ENCODE data around the gene PREX1.

PREX1 gene

GRCh38 chr20:48817367-48818030, 10.3 kb downstream of the PREX1 start:
- TF ChIP-seq CTCF (IDR thresholded peaks at IDR 0.05; ENCODE audit: control insufficient read depth, extremely low read depth, insufficient read depth) = no peak
- no peak for DNase-seq (ENCODE audit: low read depth)
- no peak overlapping the region for H3K4me3 ChIP-seq (ENCODE audit: low read depth, low read length)

DNA sequence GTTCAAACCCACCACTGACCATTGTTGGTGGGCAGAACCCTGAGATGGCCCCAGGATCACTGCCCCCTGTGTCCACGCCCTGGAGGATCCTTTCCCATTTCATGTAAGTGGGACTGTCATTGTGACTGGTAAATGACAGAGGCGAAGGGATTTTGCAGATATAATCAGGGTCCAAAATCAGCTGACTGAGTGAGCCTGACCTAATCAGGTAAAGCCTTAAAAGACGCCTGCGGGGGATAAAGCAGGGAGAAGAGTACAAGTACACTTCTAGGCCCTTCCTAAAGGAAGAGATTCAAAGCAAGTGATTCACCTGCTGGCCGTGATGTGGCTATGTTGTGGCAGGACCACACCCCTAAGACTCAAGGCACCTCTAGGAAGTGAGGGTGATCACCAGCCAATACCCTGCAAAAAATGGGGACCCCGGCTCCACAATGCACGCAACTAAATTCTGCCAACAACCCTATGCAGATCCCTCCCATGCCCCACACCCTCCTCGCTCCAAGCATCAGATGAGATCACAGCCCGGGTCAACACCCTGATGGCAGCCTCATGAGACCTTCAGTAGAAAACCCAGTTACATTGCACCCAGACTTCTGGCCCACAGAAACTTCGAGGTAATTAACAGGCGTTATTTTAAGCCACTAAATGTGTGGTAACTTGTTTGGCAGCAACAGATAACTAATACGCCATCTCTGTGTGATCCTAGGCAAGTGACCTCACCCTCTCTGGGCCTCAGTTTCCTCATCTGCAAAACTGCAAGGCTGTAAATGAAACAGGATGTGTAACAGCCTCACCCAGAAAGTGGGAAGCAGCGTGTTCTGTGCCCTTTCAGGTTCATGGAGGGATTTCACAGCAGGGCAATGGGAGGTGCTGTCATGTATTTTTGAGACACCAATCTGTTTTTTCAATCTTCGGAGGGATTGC, 11.3 kb downstream of the PREX1 start:
- DNase-seq (ENCODE audit: low read depth) = no peak
- H3K4me3 ChIP-seq (ENCODE audit: low read depth, low read length) = no peak overlapping the region
- no peak for TF ChIP-seq CTCF (IDR thresholded peaks at IDR 0.05; ENCODE audit: control insufficient read depth, extremely low read depth, insufficient read depth)

DNA sequence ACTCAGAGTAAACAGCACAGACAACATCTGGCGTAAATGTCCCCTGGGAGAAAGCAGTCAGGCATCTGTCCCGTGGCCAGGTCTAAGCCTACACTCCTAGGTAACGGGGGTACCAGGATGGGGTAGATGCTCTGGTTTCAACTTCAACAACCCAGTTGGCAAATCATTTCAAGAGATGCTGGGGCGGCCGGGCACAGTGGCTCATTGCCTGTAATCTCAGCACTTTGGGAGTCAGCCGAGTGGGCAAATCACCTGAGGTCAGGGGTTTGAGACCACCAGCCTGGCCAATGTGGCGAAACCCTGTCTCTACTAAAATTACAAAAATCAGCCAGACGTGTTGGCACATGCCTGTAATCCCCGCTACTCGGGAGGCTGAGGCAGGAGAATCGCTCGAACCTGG, 12.3 kb downstream of the PREX1 start:
- no peak overlapping the region for H3K4me3 ChIP-seq (ENCODE audit: low read depth, low read length)
- DNase-seq (ENCODE audit: low read depth) = no peak
- TF ChIP-seq CTCF (IDR thresholded peaks at IDR 0.05; ENCODE audit: control insufficient read depth, extremely low read depth, insufficient read depth) = no peak

GRCh38 chr20:48814633-48815032, 13.2 kb downstream of the PREX1 start:
- no peak overlapping the region for H3K4me3 ChIP-seq (ENCODE audit: low read depth, low read length)
- TF ChIP-seq CTCF (IDR thresholded peaks at IDR 0.05; ENCODE audit: control insufficient read depth, extremely low read depth, insufficient read depth) = no peak
- no peak for DNase-seq (ENCODE audit: low read depth)

- H3K4me3 ChIP-seq (ENCODE audit: low read depth, low read length) = no peak overlapping the region
- no peak for TF ChIP-seq CTCF (IDR thresholded peaks at IDR 0.05; ENCODE audit: control insufficient read depth, extremely low read depth, insufficient read depth)
- DNase-seq (ENCODE audit: low read depth) = no peak
Observed at GRCh38 chr20:48813930-48814546, 13.8 kb downstream of the PREX1 start.

GRCh38 chr20:48813446-48813747, 14.4 kb downstream of the PREX1 start:
- no peak overlapping the region for H3K4me3 ChIP-seq (ENCODE audit: low read depth, low read length)
- DNase-seq (ENCODE audit: low read depth) = no peak
- no peak for TF ChIP-seq CTCF (IDR thresholded peaks at IDR 0.05; ENCODE audit: control insufficient read depth, extremely low read depth, insufficient read depth)

Data from LNCaP clone FGC (cell line).